Stimulated activated CD8-positive, alpha-beta memory T cell treated with anti-CD3 and anti-CD28 coated beads, Interleukin-12 subunit alpha, Interleukin-12 subunit beta, amount 100 ng/mL, for 1 hour (primary cell): ENCODE measurements around the gene IFITM10.

Experiments
- DNase-seq: peaks from one replicate; pipeline ENCODE4 v3.0.0-alpha.2; 2020; ENCODE audit warnings: low read depth

IFITM10 gene

GRCh38 chr11:1751531-1751921 is 1.1 kb upstream of the IFITM10 start:
- no peak for DNase-seq

- DNase-seq = no peak
Observed at GRCh38 chr11:1750840-1751530, 590 bp upstream of the IFITM10 start.

- no peak for DNase-seq
Observed at GRCh38 chr11:1749395-1750351, 722 bp downstream of the IFITM10 start.

GRCh38 chr11:1748636-1749394 is 1.6 kb downstream of the IFITM10 start:
- no peak for DNase-seq

GRCh38 chr11:1747753-1748635 is 2.4 kb downstream of the IFITM10 start:
- DNase-seq = no peak

- DNase-seq = no peak
Observed at GRCh38 chr11:1746956-1747752, 3.2 kb downstream of the IFITM10 start.

- no peak for DNase-seq
Observed at GRCh38 chr11:1746511-1746931, 3.9 kb downstream of the IFITM10 start.

GRCh38 chr11:1745701-1746320 is 4.6 kb downstream of the IFITM10 start:
- DNase-seq = no peak

- no peak for DNase-seq
Observed at GRCh38 chr11:1744891-1745700, 5.3 kb downstream of the IFITM10 start.

- DNase-seq = no peak
Observed at GRCh38 chr11:1744137-1744886, 6.1 kb downstream of the IFITM10 start.

GRCh38 chr11:1743585-1744136 is 6.7 kb downstream of the IFITM10 start:
- no peak for DNase-seq

- no peak for DNase-seq
Observed at GRCh38 chr11:1742869-1743584, 7.4 kb downstream of the IFITM10 start.

- no peak for DNase-seq
Observed at GRCh38 chr11:1742371-1742770, 8.0 kb downstream of the IFITM10 start.

- DNase-seq = no peak
Observed at GRCh38 chr11:1741741-1742140, 8.7 kb downstream of the IFITM10 start.

- no peak for DNase-seq
Observed at GRCh38 chr11:1740786-1741530, 9.4 kb downstream of the IFITM10 start.

- DNase-seq = no peak
Observed at GRCh38 chr11:1739576-1739975, 10.8 kb downstream of the IFITM10 start.

GRCh38 chr11:1738380-1738779 is 12.0 kb downstream of the IFITM10 start:
- DNase-seq = no peak
